H7 (cell line): Measurements from ENCODE around the gene CSNK2A1. TPM values are rescaled to one million over a fixed set of nuclear protein-coding genes. Genes with fewer than 3 reads are reported as not detected.
"Not testable (repeated sequence)": the region's sequence is repeated elsewhere in the genome, so short reads cannot be mapped to it uniquely, and the experiment has no call there.

ENCODE experiments used
- DNase-seq: peaks from one replicate; pipeline ENCODE4 v3.0.0; 2012
- H3K27me3 ChIP-seq: 2 replicates; pipeline ENCODE4 v1.6.0; 2011; ENCODE audit warnings: mild to moderate bottlenecking, low read length; ENCODE audit not compliant: control insufficient read depth, insufficient read depth
- H3K36me3 ChIP-seq: replicated peaks from 2 replicates; pipeline ENCODE4 v1.5.1; 2011; ENCODE audit warnings: low read length; ENCODE audit not compliant: control insufficient read depth, insufficient read depth
- H3K4me3 ChIP-seq: 2 replicates; pipeline ENCODE4 v1.5.1; 2011; ENCODE audit warnings: low read depth, mild to moderate bottlenecking, control low read depth, low read length, moderate library complexity; ENCODE audit not compliant: insufficient read depth
- total RNA-seq: library from RNA; depleted of rRNA; stranded (reverse); fragments of >200 nt; shearing (Covaris generic); gene quantifications from 2 replicates; pipeline ENCODE4 v1.2.3, GENCODE V29; 2014; rRNA removed

Gene CSNK2A1
- 124 and 187 TPM in 2 replicates for total RNA-seq

- peaks cover 2% of the 10 kb centered on the region; the same call in 1 of the 2 replicates for H3K27me3 ChIP-seq
- peaks cover 3% of the 10 kb centered on the region; the same call in 1 of the 2 replicates for H3K36me3 ChIP-seq
- DNase-seq, result peak; percentile 94
- H3K4me3 ChIP-seq, result peak within 1 kb of the TSS; percentile 96
These were observed at the start of gene CSNK2A1 for GRCh38 chr20:543369-544152. Gene CSNK2A1, minus strand, starts transcription at chr20:543790. Its CDS starts 35,239 bp downstream, at chr20:508551.

GRCh38 chr20:592506-592905 is 48.9 kb upstream of the CSNK2A1 start:
- DNase-seq, result no peak
- H3K27me3 ChIP-seq, result no peaks in the 10 kb centered on the region
- no peaks in the 10 kb centered on the region for H3K36me3 ChIP-seq
- H3K4me3 ChIP-seq, result no peak overlapping the region

GRCh38 chr20:591941-592340 is 48.4 kb upstream of the CSNK2A1 start:
- H3K36me3 ChIP-seq, result no peaks in the 10 kb centered on the region
- no peaks in the 10 kb centered on the region for H3K27me3 ChIP-seq
- no peak overlapping the region for H3K4me3 ChIP-seq
- DNase-seq, result no peak

- H3K27me3 ChIP-seq, result no peaks in the 10 kb centered on the region
- no peak overlapping the region for H3K4me3 ChIP-seq
- peak; percentile 58 for DNase-seq
- no peaks in the 10 kb centered on the region for H3K36me3 ChIP-seq
These were observed 45.5 kb upstream of the CSNK2A1 start for GRCh38 chr20:588932-589672.

GRCh38 chr20:588476-588875 is 44.9 kb upstream of the CSNK2A1 start:
- no peaks in the 10 kb centered on the region for H3K27me3 ChIP-seq
- H3K4me3 ChIP-seq, result no peak overlapping the region
- no peaks in the 10 kb centered on the region for H3K36me3 ChIP-seq
- DNase-seq, result peak; percentile 0

- Histone ChIP-seq H3K4me3 (no peak overlapping the region), H3K36me3 (no peaks in the 10 kb centered on the region), H3K27me3 (no peaks in the 10 kb centered on the region)
- no peak for DNase-seq
These were observed 41.3 kb upstream of the CSNK2A1 start for GRCh38 chr20:584971-585301.

- DNase-seq, result no peak
- no peak overlapping the region for H3K4me3 ChIP-seq
- H3K36me3 ChIP-seq, result no peaks in the 10 kb centered on the region
- H3K27me3 ChIP-seq, result no peaks in the 10 kb centered on the region
These were observed 40.8 kb upstream of the CSNK2A1 start for GRCh38 chr20:584161-584970.

- Histone ChIP-seq H3K4me3 (no peak overlapping the region), H3K27me3 (no peaks in the 10 kb centered on the region), H3K36me3 (no peaks in the 10 kb centered on the region)
- no peak for DNase-seq
These were observed 38.6 kb upstream of the CSNK2A1 start for GRCh38 chr20:582204-582603.

- not testable (repeated sequence) for H3K27me3 ChIP-seq, H3K36me3 ChIP-seq, DNase-seq, H3K4me3 ChIP-seq
These were observed 35.5 kb upstream of the CSNK2A1 start for GRCh38 chr20:578940-579690.

GRCh38 chr20:577167-577791 is 33.7 kb upstream of the CSNK2A1 start:
- no peak overlapping the region for H3K4me3 ChIP-seq

GRCh38 chr20:576156-576555 is 32.6 kb upstream of the CSNK2A1 start:
- H3K27me3 ChIP-seq, result no peaks in the 10 kb centered on the region; the same call in 1 of the 2 replicates
- H3K4me3 ChIP-seq, result no peak overlapping the region
- DNase-seq, result no peak
- no peaks in the 10 kb centered on the region for H3K36me3 ChIP-seq

More at GRCh38 chr20:577167-577791, 33.7 kb upstream of the CSNK2A1 start:
- Histone ChIP-seq H3K36me3 (no peaks in the 10 kb centered on the region), H3K27me3 (no peaks in the 10 kb centered on the region; the same call in 1 of the 2 replicates)
- DNase-seq, result peak; percentile 60

GRCh38 chr20:575230-575629 is 31.6 kb upstream of the CSNK2A1 start:
- H3K4me3 ChIP-seq, result no peak overlapping the region
- peak; percentile 49 for DNase-seq
- H3K36me3 ChIP-seq, result no peaks in the 10 kb centered on the region
- no peaks in the 10 kb centered on the region; the same call in 1 of the 2 replicates for H3K27me3 ChIP-seq

- peak; percentile 72 for DNase-seq
- Histone ChIP-seq H3K27me3 (no peaks in the 10 kb centered on the region; the same call in 1 of the 2 replicates), H3K4me3 (no peak overlapping the region), H3K36me3 (no peaks in the 10 kb centered on the region)
These were observed 30.8 kb upstream of the CSNK2A1 start for GRCh38 chr20:574297-574942.
